Trophoblast cell (in vitro differentiated cells and primary cell): Measurements from ENCODE around the gene SNX7.

Experiments used
- DNase-seq, 2 donors: peaks; one replicate each; pipeline ENCODE4 v3.0.0-alpha.2; 2016
- H2AFZ ChIP-seq: 2 replicates; pipeline ENCODE4 v1.6.1; 2013; ENCODE audit warnings: low read length, moderate library complexity, mild to moderate bottlenecking; ENCODE audit not compliant: insufficient read depth, poor library complexity
- H2AK5ac ChIP-seq: 2 replicates; pipeline ENCODE4 v1.6.1; 2013; ENCODE audit warnings: mild to moderate bottlenecking, low read length
- H2BK120ac ChIP-seq: 2 replicates; pipeline ENCODE4 v1.6.1; 2013; ENCODE audit warnings: low read length, mild to moderate bottlenecking, moderate library complexity; ENCODE audit not compliant: insufficient read depth, poor library complexity
- H2BK12ac ChIP-seq: 2 replicates; pipeline ENCODE4 v1.6.1; 2013; ENCODE audit warnings: mild to moderate bottlenecking, low read length, moderate library complexity
- H2BK5ac ChIP-seq: 2 replicates; pipeline ENCODE4 v1.6.1; 2013; ENCODE audit warnings: low read length, low read depth, moderate library complexity, mild to moderate bottlenecking; ENCODE audit not compliant: poor library complexity
- H3K14ac ChIP-seq: 2 replicates; pipeline ENCODE4 v1.6.1; 2013; ENCODE audit warnings: mild to moderate bottlenecking, low read length
- H3K18ac ChIP-seq: 2 replicates; pipeline ENCODE4 v1.6.1; 2013; ENCODE audit warnings: mild to moderate bottlenecking, low read length
- H3K23ac ChIP-seq: 2 replicates; pipeline ENCODE4 v1.6.1; 2013; ENCODE audit warnings: low read length
- H3K27ac ChIP-seq: 2 replicates; pipeline ENCODE4 v1.5.1; 2013; ENCODE audit warnings: low read depth, mild to moderate bottlenecking, inconsistent platforms, low read length, moderate library complexity
- H3K27me3 ChIP-seq: 2 replicates; pipeline ENCODE4 v1.6.1; 2013; ENCODE audit warnings: inconsistent platforms, mild to moderate bottlenecking, low read length, moderate library complexity; ENCODE audit not compliant: insufficient read depth
- H3K36me3 ChIP-seq, 2 experiments: 1 replicate in 1 of 2; 2 replicates in 1 of 2; pipeline ENCODE4 v1.6.1; 2013; ENCODE audit warnings: low read length in 2 of 2, mild to moderate bottlenecking in 2 of 2, moderate library complexity in 1 of 2; ENCODE audit not compliant: insufficient read depth in 2 of 2, control insufficient read depth in 1 of 2
- H3K4ac ChIP-seq: 2 replicates; pipeline ENCODE4 v1.6.1; 2013; ENCODE audit warnings: low read depth, mild to moderate bottlenecking, low read length, moderate library complexity
- H3K4me1 ChIP-seq, 2 experiments: 1 replicate in 1 of 2; 2 replicates in 1 of 2; pipeline ENCODE4 v1.6.1; 2013; ENCODE audit warnings: low read length in 2 of 2, mild to moderate bottlenecking in 2 of 2, moderate library complexity in 1 of 2; ENCODE audit not compliant: insufficient read depth in 2 of 2, control insufficient read depth in 1 of 2
- H3K4me2 ChIP-seq: 2 replicates; pipeline ENCODE4 v1.6.1; 2013; ENCODE audit warnings: inconsistent platforms, mild to moderate bottlenecking, low read length, moderate library complexity
- H3K4me3 ChIP-seq: 2 replicates; pipeline ENCODE4 v1.5.1; 2013; ENCODE audit warnings: mild to moderate bottlenecking, low read depth, low read length, inconsistent platforms
- H3K79me1 ChIP-seq: one replicate; pipeline ENCODE4 v1.6.1; 2013; ENCODE audit warnings: low read length
- H3K79me2 ChIP-seq: 2 replicates; pipeline ENCODE4 v1.6.1; 2013; ENCODE audit warnings: low read length, mild to moderate bottlenecking; ENCODE audit not compliant: control insufficient read depth, insufficient read depth, poor library complexity
- H3K9ac ChIP-seq: 2 replicates; pipeline ENCODE4 v1.6.1; 2013; ENCODE audit warnings: mild to moderate bottlenecking, low read length
- H3K9me3 ChIP-seq: 2 replicates; pipeline ENCODE4 v1.6.1; 2013; ENCODE audit warnings: low read depth, mild to moderate bottlenecking, control low read depth, inconsistent platforms, low read length; ENCODE audit not compliant: insufficient read depth
- H4K12ac ChIP-seq: 2 replicates; pipeline ENCODE4 v1.6.1; 2013; ENCODE audit warnings: low read depth, mild to moderate bottlenecking, low read length, moderate library complexity
- H4K8ac ChIP-seq: 2 replicates; pipeline ENCODE4 v1.6.1; 2013; ENCODE audit warnings: low read depth, mild to moderate bottlenecking, low read length, moderate library complexity
- H4K91ac ChIP-seq: one replicate; pipeline ENCODE4 v1.6.1; 2013; ENCODE audit warnings: low read depth, mild to moderate bottlenecking, low read length, moderate library complexity
- WGBS: extraction: QIAGEN DNeasy Blood & Tissue Kit; methylation state at CpG from one replicate; pipeline ENCODE4 v1.1.7; 2013; ENCODE audit warnings: missing lambda C conversion rate; ENCODE audit not compliant: insufficient read length, insufficient coverage; ENCODE audit errors: extremely low coverage; 5-methylcytosine and 5-hydroxymethylcytosine counted together

The SNX7 gene

GRCh38 chr1:98662356-98662670 is 792 bp downstream of the SNX7 start:
- H2AFZ ChIP-seq = peak overlapping the region; percentile 57
- no peaks in the 10 kb centered on the region for H3K9me3 ChIP-seq
- H3K27ac ChIP-seq = peak overlapping the region; percentile 54
- no peak overlapping the region for H2BK120ac ChIP-seq
- peak overlapping the region; percentile 72 for H3K4me2 ChIP-seq
- no peak overlapping the region for H4K12ac ChIP-seq
- H3K27me3 ChIP-seq = no peaks in the 10 kb centered on the region
- peak overlapping the region; percentile 16 for H3K9ac ChIP-seq
- H3K18ac ChIP-seq = no peak overlapping the region
- H2BK12ac ChIP-seq = no peak overlapping the region
- H3K79me1 ChIP-seq = peaks cover 9% of the 10 kb centered on the region
- no peak overlapping the region for H3K14ac ChIP-seq
- H3K4ac ChIP-seq = no peak overlapping the region
- peak overlapping the region; percentile 83 for H3K4me3 ChIP-seq
- H3K23ac ChIP-seq = no peak overlapping the region
- DNase-seq = peak in 1 of 2 donors; percentile 34
- H3K4me1 ChIP-seq = no peaks in the 10 kb centered on the region
- WGBS = no CpG with 5 or more reads among the region's 6 CpGs
- H4K8ac ChIP-seq = no peak overlapping the region
- H3K36me3 ChIP-seq = no peaks in the 10 kb centered on the region
- H2BK5ac ChIP-seq = no peak overlapping the region
- H3K79me2 ChIP-seq = peaks cover 3% of the 10 kb centered on the region
- H2AK5ac ChIP-seq = no peak overlapping the region
- no peak overlapping the region for H4K91ac ChIP-seq

GRCh38 chr1:98668733-98669132 is 7.2 kb downstream of the SNX7 start:
- Histone ChIP-seq H2BK120ac (no peak overlapping the region), H3K9ac (no peak overlapping the region), H2AK5ac (no peak overlapping the region), H3K4ac (no peak overlapping the region), H3K23ac (no peak overlapping the region), H3K4me1 (no peaks in the 10 kb centered on the region), H3K79me2 (no peaks in the 10 kb centered on the region), H3K36me3 (no peaks in the 10 kb centered on the region), H2AFZ (no peak overlapping the region), H4K91ac (no peak overlapping the region), H2BK12ac (no peak overlapping the region), H4K8ac (no peak overlapping the region), H4K12ac (no peak overlapping the region), H3K18ac (no peak overlapping the region), H3K9me3 (no peaks in the 10 kb centered on the region), H3K14ac (no peak overlapping the region), H3K4me2 (no peak overlapping the region), H3K27me3 (no peaks in the 10 kb centered on the region), H3K27ac (no peak overlapping the region), H3K79me1 (no peaks in the 10 kb centered on the region), H2BK5ac (no peak overlapping the region), H3K4me3 (no peak overlapping the region)
- no peak for DNase-seq
- no CpG with 5 or more reads among the region's 2 CpGs for WGBS

- Histone ChIP-seq H2AK5ac (no peak overlapping the region), H2AFZ (no peak overlapping the region), H4K12ac (no peak overlapping the region), H3K27ac (no peak overlapping the region), H2BK12ac (no peak overlapping the region), H3K4ac (no peak overlapping the region), H3K79me1 (no peaks in the 10 kb centered on the region), H3K4me2 (no peak overlapping the region), H2BK120ac (no peak overlapping the region), H3K36me3 (no peaks in the 10 kb centered on the region), H3K4me1 (no peaks in the 10 kb centered on the region), H3K27me3 (no peaks in the 10 kb centered on the region), H3K14ac (no peak overlapping the region), H4K8ac (no peak overlapping the region), H4K91ac (no peak overlapping the region), H3K18ac (no peak overlapping the region), H3K23ac (no peak overlapping the region), H3K4me3 (no peak overlapping the region), H3K9me3 (no peaks in the 10 kb centered on the region), H2BK5ac (no peak overlapping the region), H3K79me2 (no peaks in the 10 kb centered on the region), H3K9ac (no peak overlapping the region)
- DNase-seq = no peak
- WGBS = no CpG with 5 or more reads among the region's 2 CpGs
These were observed 8.1 kb downstream of the SNX7 start for GRCh38 chr1:98669355-98670296.

GRCh38 chr1:98672189-98672588 is 10.7 kb downstream of the SNX7 start:
- no peak overlapping the region for H3K18ac ChIP-seq
- H3K79me1 ChIP-seq = no peaks in the 10 kb centered on the region
- H3K27me3 ChIP-seq = no peaks in the 10 kb centered on the region
- WGBS = no CpG with 5 or more reads among the region's 2 CpGs
- no peak overlapping the region for H2AFZ ChIP-seq
- no peak overlapping the region for H4K12ac ChIP-seq
- H3K79me2 ChIP-seq = no peaks in the 10 kb centered on the region
- no peak for DNase-seq
- no peak overlapping the region for H3K14ac ChIP-seq
- no peak overlapping the region for H2BK120ac ChIP-seq
- H3K36me3 ChIP-seq = no peaks in the 10 kb centered on the region
- no peaks in the 10 kb centered on the region for H3K9me3 ChIP-seq
- H4K8ac ChIP-seq = no peak overlapping the region
- no peak overlapping the region for H3K9ac ChIP-seq
- no peak overlapping the region for H3K23ac ChIP-seq
- no peak overlapping the region for H3K4ac ChIP-seq
- H3K4me1 ChIP-seq = no peaks in the 10 kb centered on the region
- H3K4me2 ChIP-seq = no peak overlapping the region
- no peak overlapping the region for H4K91ac ChIP-seq
- H3K27ac ChIP-seq = no peak overlapping the region
- no peak overlapping the region for H2AK5ac ChIP-seq
- no peak overlapping the region for H2BK5ac ChIP-seq
- H2BK12ac ChIP-seq = no peak overlapping the region
- no peak overlapping the region for H3K4me3 ChIP-seq
